Endothelial cell of umbilical vein (primary cell): ENCODE data around the gene PLXDC2. TPM values are rescaled to one million over a fixed set of nuclear protein-coding genes. Genes with fewer than 3 reads are reported as not detected.

Experiments
- BruUV-seq: library from RNA; stranded (reverse); fragments of 400-500 nt; replicated peaks from 2 replicates; lab custom pipeline; 2021; lab: Mats Ljungman, UMichigan
- CTCF ChIA-PET: fragments of 300-600, 350-600 bp; sonication (Branson Sonifier 250); formaldehyde crosslinking; loops from one replicate; lab custom pipeline; 2021; ENCODE audit warnings: antibody characterized with exemption, inconsistent platforms; lab: Charles Lee
- POLR2A ChIA-PET: fragments of 300-600, 350-600 bp; sonication (Branson Sonifier 250); formaldehyde crosslinking; loops from one replicate; lab custom pipeline; 2021; ENCODE audit warnings: antibody characterized with exemption, inconsistent platforms; lab: Charles Lee
- DNase-seq: peaks from one replicate; pipeline ENCODE4 v3.0.0-alpha.2; 2011; ENCODE audit warnings: low read depth, low spot score
- FAIRE-seq: peaks from 2 replicates; lab custom pipeline; 2011; peaks lifted over from hg19 to GRCh38; lab: Jason Lieb, UNC
- H2AFZ ChIP-seq: 2 replicates; pipeline ENCODE4 v1.6.0; 2012; ENCODE audit warnings: low read depth, low read length, control low read depth, inconsistent platforms
- H3K27ac ChIP-seq: 2 replicates; pipeline ENCODE4 v1.5.1; 2011; ENCODE audit warnings: low read depth, mild to moderate bottlenecking, control low read depth, low read length, moderate library complexity; ENCODE audit not compliant: insufficient read depth
- H3K27me3 ChIP-seq, 2 experiments: 2 replicates each; pipeline versions ENCODE4 v1.6.0 to v1.6.1; 2011; ENCODE audit warnings: low read length in 2 of 2, mixed read lengths in 1 of 2; ENCODE audit not compliant: control insufficient read depth in 2 of 2, insufficient read depth in 2 of 2
- H3K36me3 ChIP-seq, 2 experiments: 2 replicates in 1 of 2; 3 replicates in 1 of 2; pipeline ENCODE4 v1.5.1; 2011; ENCODE audit warnings: low read length in 2 of 2, mild to moderate bottlenecking in 1 of 2, moderate library complexity in 1 of 2; ENCODE audit not compliant: control insufficient read depth in 2 of 2, insufficient read depth in 2 of 2; ENCODE audit errors: extremely low read depth in 1 of 2
- H3K4me1 ChIP-seq: 3 replicates; pipeline ENCODE4 v1.5.1; 2011; ENCODE audit warnings: mild to moderate bottlenecking, low read length; ENCODE audit not compliant: control insufficient read depth, insufficient read depth; ENCODE audit errors: extremely low read depth
- H3K4me2 ChIP-seq: 2 replicates; pipeline ENCODE4 v1.6.1; 2011; ENCODE audit warnings: low read length, control low read depth, mixed read lengths; ENCODE audit not compliant: insufficient read depth
- H3K4me3 ChIP-seq, 3 experiments: fragments of 200-600 bp in 1 of 3; sonication (generic), shearing (Covaris generic) in 1 of 3; replicated peaks in 1 of 3; 2 replicates each; pipeline ENCODE4 v1.5.1; 2011 to 2016; ENCODE audit warnings: control low read depth in 3 of 3, low read length in 3 of 3, mild to moderate bottlenecking in 2 of 3, inconsistent platforms in 1 of 3, low read depth in 1 of 3, moderate library complexity in 1 of 3; ENCODE audit not compliant: insufficient read depth in 1 of 3
- H3K79me2 ChIP-seq: 2 replicates; pipeline ENCODE4 v1.6.0; 2012; ENCODE audit warnings: low read length, inconsistent platforms; ENCODE audit not compliant: control insufficient read depth, insufficient read depth
- H3K9ac ChIP-seq: replicated peaks from 2 replicates; pipeline ENCODE3; 2011; ENCODE audit warnings: low read length, control low read depth; ENCODE audit not compliant: insufficient read depth; ENCODE audit errors: extremely low read depth
- H3K9me1 ChIP-seq: replicated peaks from 3 replicates; pipeline ENCODE4 v1.6.0; 2011; ENCODE audit warnings: mild to moderate bottlenecking, low read length; ENCODE audit not compliant: control insufficient read depth, insufficient read depth; ENCODE audit errors: extremely low read depth
- H3K9me3 ChIP-seq: replicated peaks from 2 replicates; pipeline ENCODE4 v1.5.1; 2012; ENCODE audit warnings: low read length, inconsistent platforms; ENCODE audit not compliant: control insufficient read depth, insufficient read depth
- H4K20me1 ChIP-seq: replicated peaks from 2 replicates; pipeline ENCODE3; 2011; ENCODE audit warnings: mild to moderate bottlenecking, low read length; ENCODE audit not compliant: control insufficient read depth, insufficient read depth; ENCODE audit errors: extremely low read depth
- GATA2 ChIP-seq: IDR thresholded peaks from 2 replicates; pipeline ENCODE4 v1.7.0; 2011; ENCODE audit warnings: low read depth, mild to moderate bottlenecking, moderate library complexity, mixed read lengths, low read length; ENCODE audit not compliant: insufficient read length, insufficient read depth
- MYC ChIP-seq: IDR thresholded peaks from one replicate; pipeline ENCODE4 v1.6.1; 2011; ENCODE audit warnings: mild to moderate bottlenecking, low read depth, low read length
- POLR2A ChIP-seq: IDR thresholded peaks from 2 replicates; pipeline ENCODE4 v1.6.1; 2012; ENCODE audit warnings: low read depth, mild to moderate bottlenecking, control low read depth, low read length
- dilution Hi-C: fragments of 300-500 bp; cut with MboI; formaldehyde crosslinking; loops from one replicate; pipeline ENCODE4 v1.15.0; 2019; ENCODE audit warnings: low sequenced_read_pairs; ENCODE audit not compliant: extremely low pct_ligation_motif_present
- intact Hi-C: fragments of 100-400 bp; cut with micrococcal nuclease; formaldehyde crosslinking; loops from one replicate; pipeline ENCODE4 v1.10.0; 2022
- polyA plus RNA-seq, 4 experiments: library from polyadenylated mRNA; depleted of rRNA in 3 of 4; stranded (reverse) in 3 of 4; unstranded in 1 of 4; fragments of >200 nt; gene quantifications; 2 replicates each; pipeline versions ENCODE4 v1.2.1 to v1.2.3, GENCODE V29; 2011 to 2012; ENCODE audit warnings: missing spikeins in 1 of 4
- total RNA-seq: library from RNA; stranded (reverse); gene quantifications from 2 replicates; pipeline ENCODE4 v1.2.3, GENCODE V29; 2021
- TF ChIP-seq, protein P1 (sequence below): IDR thresholded peaks from 2 replicates; pipeline ENCODE4 v1.6.1; 2011; ENCODE audit not compliant: insufficient read depth, insufficient read length

The PLXDC2 gene
- total and polyA plus RNA-seq, 2 donors (not counting 3 experiments of a cell fraction or from before 2014, with no cell fraction given), result 0.32 to 1.2 TPM

DNA sequence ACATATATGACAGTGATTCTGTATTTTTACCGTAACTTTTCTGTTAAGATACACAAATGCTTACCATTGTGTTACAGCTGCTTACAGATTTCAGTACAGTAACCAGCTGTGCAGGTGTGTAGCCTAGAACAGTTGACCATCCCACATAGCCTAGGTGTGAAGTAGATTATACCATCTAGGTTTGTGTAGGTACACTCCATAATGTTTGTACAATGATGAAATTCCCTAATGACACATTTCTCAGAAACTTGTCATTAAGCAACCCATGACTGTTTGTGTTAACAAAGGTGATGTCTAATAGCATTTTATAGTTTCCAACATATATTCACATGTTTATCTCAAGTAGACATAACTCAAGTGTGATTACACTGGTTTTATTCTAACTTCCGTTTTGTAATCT, 218.5 kb downstream of the PLXDC2 start:
- H3K36me3 ChIP-seq, result no peaks in the 10 kb centered on the region
- no TSS peak for BruUV-seq
- no peak overlapping the region for H3K27ac ChIP-seq
- H3K79me2 ChIP-seq, result no peaks in the 10 kb centered on the region
- H3K4me1 ChIP-seq, result no peaks in the 10 kb centered on the region
- dilution Hi-C loops, result no loop called here
- FAIRE-seq (no peak), DNase-seq (no peak)
- H3K9ac ChIP-seq, result no peak overlapping the region
- no peaks in the 10 kb centered on the region for H3K27me3 ChIP-seq
- ChIA-PET POLR2A (no interaction called here), CTCF (no interaction called here)
- no peak overlapping the region for H3K4me3 ChIP-seq
- intact Hi-C loops, result no loop called here
- H2AFZ ChIP-seq, result no peak overlapping the region
- H4K20me1 ChIP-seq, result no peaks in the 10 kb centered on the region
- TF ChIP-seq, protein P1, sequence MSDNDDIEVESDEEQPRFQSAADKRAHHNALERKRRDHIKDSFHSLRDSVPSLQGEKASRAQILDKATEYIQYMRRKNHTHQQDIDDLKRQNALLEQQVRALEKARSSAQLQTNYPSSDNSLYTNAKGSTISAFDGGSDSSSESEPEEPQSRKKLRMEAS, result no peak
- TF ChIP-seq GATA2, result no peak
- no peak for TF ChIP-seq POLR2A
- H3K9me3 ChIP-seq, result no peaks in the 10 kb centered on the region
- H3K9me1 ChIP-seq, result no peaks in the 10 kb centered on the region
- H3K4me2 ChIP-seq, result no peak overlapping the region

DNA sequence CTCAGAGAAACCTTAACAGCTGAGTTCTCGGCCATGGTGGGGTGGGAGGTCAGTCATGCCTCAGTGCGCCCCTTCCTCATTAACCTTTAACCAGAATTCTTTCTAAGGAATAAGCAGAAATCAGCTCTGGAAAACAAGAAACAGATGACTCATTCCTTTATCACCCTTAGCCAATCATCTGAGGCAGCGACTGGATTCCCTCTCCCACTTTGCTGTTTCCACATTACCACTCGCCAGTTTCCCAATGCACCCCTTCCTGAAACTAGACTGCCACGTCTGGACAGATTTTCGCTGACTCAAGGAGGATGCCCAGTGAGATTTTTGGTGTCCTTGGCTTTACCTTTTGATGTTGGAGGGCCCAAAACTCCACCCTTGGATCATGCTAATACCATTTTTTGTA, 223.8 kb downstream of the PLXDC2 start:
- intact Hi-C loops (no loop called here), dilution Hi-C loops (no loop called here)
- FAIRE-seq (no peak), DNase-seq (no peak)
- H2AFZ ChIP-seq, result no peak overlapping the region
- TF ChIP-seq MYC, result no peak
- H3K36me3 ChIP-seq, result no peaks in the 10 kb centered on the region
- no peak overlapping the region for H3K27ac ChIP-seq
- no peaks in the 10 kb centered on the region for H3K9me3 ChIP-seq
- no peaks in the 10 kb centered on the region for H3K27me3 ChIP-seq
- H3K4me1 ChIP-seq, result no peaks in the 10 kb centered on the region
- H3K79me2 ChIP-seq, result no peaks in the 10 kb centered on the region
- H4K20me1 ChIP-seq, result no peaks in the 10 kb centered on the region
- no TSS peak for BruUV-seq
- POLR2A ChIA-PET, result no interaction called here
- no peak overlapping the region for H3K9ac ChIP-seq
- no peak overlapping the region for H3K4me3 ChIP-seq
- CTCF ChIA-PET, result no interaction called here
- no peak overlapping the region for H3K4me2 ChIP-seq
- no peaks in the 10 kb centered on the region for H3K9me1 ChIP-seq
